Colonic mucosa (tissue), 4 donors: ENCODE results near the gene PRDX5. TPM values are rescaled to one million over a fixed set of nuclear protein-coding genes. Genes with fewer than 3 reads are reported as not detected.

ENCODE experiments used
- DNase-seq: peaks from one replicate; pipeline ENCODE4 v3.0.0-alpha.2; 2020
- H3K27ac ChIP-seq: fragments of 200-600 bp; one replicate; pipeline ENCODE4 v1.8.0; 2021
- H3K27me3 ChIP-seq: fragments of 200-600 bp; one replicate; pipeline ENCODE4 v1.8.0; 2021
- H3K36me3 ChIP-seq: fragments of 200-600 bp; one replicate; pipeline ENCODE4 v1.8.0; 2021
- H3K4me1 ChIP-seq: fragments of 200-600 bp; one replicate; pipeline ENCODE4 v1.8.0; 2021; ENCODE audit warnings: mild to moderate bottlenecking
- H3K4me3 ChIP-seq: fragments of 200-600 bp; one replicate; pipeline ENCODE4 v1.8.0; 2021
- H3K9ac ChIP-seq, 2 donors: one replicate each; pipeline ENCODE4 v1.7.0; 2013; ENCODE audit warnings: control low read depth in 2 of 2, low read depth in 2 of 2, low read length in 2 of 2
- H3K9me3 ChIP-seq: fragments of 200-600 bp; one replicate; pipeline ENCODE4 v1.8.0; 2021
- intact Hi-C: fragments of 100-400 bp; cut with DNase I; formaldehyde crosslinking; loops from one replicate; pipeline ENCODE4 v1.14.1; 2022
- total RNA-seq, 2 donors: library from RNA; stranded (reverse); fragmentation: NEBNext Ultra II Directional in 1 of 2; extraction: Animal tissue kit (Norgen Biotek cat#: 25700) in 1 of 2; gene quantifications; one replicate each; pipeline ENCODE4 v1.2.1, GENCODE V29; 2021
- TF ChIP-seq, protein P1 (sequence below): fragments of 200-600 bp; IDR thresholded peaks from one replicate; pipeline ENCODE4 v1.8.0; 2022; ENCODE audit warnings: antibody characterized with exemption, mild to moderate bottlenecking
- donor health status: healthy.
- donor health status: DM: no; HTN: no; CAD: no.
- donor health status: DM: no; HTN: no; CAD: no.

The PRDX5 gene
- total RNA-seq, 2 donors from 2014 or later: 301 to 425 TPM

DNA sequence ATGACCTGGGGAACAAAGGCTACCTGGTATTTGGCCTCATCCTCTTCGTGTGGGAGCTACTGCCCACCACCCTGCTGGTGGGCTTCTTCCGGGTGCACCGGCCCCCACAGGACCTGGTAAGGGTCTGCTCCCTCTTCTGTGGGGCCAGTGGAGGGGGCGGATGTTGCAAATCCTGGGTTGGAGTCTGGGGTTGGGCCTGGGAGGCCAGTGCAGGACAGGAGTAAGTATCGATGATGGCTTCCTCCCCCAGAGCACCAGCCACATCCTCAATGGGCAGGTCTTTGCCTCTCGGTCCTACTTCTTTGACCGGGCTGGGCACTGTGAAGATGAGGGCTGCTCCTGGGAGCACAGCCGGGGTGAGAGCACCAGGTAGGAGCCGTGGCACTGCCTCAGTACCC lies 29.6 kb upstream of the PRDX5 start:
- Histone ChIP-seq H3K36me3 (no peaks in the 10 kb centered on the region), H3K9me3 (no peaks in the 10 kb centered on the region), H3K9ac (no peak overlapping the region), H3K27me3 (peaks cover 34% of the 10 kb centered on the region), H3K27ac (no peak overlapping the region), H3K4me1 (peaks cover 11% of the 10 kb centered on the region), H3K4me3 (no peak overlapping the region)
- TF ChIP-seq, protein P1, sequence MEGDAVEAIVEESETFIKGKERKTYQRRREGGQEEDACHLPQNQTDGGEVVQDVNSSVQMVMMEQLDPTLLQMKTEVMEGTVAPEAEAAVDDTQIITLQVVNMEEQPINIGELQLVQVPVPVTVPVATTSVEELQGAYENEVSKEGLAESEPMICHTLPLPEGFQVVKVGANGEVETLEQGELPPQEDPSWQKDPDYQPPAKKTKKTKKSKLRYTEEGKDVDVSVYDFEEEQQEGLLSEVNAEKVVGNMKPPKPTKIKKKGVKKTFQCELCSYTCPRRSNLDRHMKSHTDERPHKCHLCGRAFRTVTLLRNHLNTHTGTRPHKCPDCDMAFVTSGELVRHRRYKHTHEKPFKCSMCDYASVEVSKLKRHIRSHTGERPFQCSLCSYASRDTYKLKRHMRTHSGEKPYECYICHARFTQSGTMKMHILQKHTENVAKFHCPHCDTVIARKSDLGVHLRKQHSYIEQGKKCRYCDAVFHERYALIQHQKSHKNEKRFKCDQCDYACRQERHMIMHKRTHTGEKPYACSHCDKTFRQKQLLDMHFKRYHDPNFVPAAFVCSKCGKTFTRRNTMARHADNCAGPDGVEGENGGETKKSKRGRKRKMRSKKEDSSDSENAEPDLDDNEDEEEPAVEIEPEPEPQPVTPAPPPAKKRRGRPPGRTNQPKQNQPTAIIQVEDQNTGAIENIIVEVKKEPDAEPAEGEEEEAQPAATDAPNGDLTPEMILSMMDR: no peak
- no peak for DNase-seq
- intact Hi-C loops: no loop called here

DNA sequence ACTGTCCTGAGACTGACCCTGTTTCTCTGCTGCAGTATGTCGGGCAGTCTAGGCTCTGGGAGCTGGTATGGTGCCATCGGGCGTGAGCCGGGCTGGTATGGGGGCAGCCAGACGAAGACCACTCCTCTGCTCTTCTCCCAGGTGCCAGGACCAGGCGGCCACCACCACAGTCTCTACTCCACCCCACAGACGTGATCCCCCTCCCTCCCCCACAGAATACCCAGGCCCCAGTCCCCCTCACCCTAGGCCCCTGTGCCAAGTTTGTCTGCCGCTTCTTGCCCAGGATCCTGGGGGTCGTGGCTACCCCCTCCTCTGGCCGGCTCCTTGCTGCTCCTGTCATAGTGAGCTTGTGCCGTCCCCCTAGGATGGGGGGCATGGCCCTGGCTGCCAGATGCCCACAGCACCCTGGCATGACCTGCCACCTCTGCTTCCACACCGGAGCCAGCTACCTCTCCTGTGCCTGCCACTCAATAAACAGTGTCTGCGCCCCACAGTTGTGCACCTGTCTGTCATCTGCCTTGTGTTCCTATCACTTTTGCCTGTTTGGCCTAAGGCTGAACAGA lies 28.8 kb upstream of the PRDX5 start:
- H3K4me3 ChIP-seq: no peak overlapping the region
- H3K9ac ChIP-seq: no peak overlapping the region
- H3K9me3 ChIP-seq: no peaks in the 10 kb centered on the region
- H3K27ac ChIP-seq: no peak overlapping the region
- DNase-seq: no peak
- TF ChIP-seq, protein P1: no peak
- intact Hi-C loops: no loop called here
- peaks cover 3% of the 10 kb centered on the region for H3K4me1 ChIP-seq
- H3K27me3 ChIP-seq: peaks cover 36% of the 10 kb centered on the region
- H3K36me3 ChIP-seq: no peaks in the 10 kb centered on the region

DNA sequence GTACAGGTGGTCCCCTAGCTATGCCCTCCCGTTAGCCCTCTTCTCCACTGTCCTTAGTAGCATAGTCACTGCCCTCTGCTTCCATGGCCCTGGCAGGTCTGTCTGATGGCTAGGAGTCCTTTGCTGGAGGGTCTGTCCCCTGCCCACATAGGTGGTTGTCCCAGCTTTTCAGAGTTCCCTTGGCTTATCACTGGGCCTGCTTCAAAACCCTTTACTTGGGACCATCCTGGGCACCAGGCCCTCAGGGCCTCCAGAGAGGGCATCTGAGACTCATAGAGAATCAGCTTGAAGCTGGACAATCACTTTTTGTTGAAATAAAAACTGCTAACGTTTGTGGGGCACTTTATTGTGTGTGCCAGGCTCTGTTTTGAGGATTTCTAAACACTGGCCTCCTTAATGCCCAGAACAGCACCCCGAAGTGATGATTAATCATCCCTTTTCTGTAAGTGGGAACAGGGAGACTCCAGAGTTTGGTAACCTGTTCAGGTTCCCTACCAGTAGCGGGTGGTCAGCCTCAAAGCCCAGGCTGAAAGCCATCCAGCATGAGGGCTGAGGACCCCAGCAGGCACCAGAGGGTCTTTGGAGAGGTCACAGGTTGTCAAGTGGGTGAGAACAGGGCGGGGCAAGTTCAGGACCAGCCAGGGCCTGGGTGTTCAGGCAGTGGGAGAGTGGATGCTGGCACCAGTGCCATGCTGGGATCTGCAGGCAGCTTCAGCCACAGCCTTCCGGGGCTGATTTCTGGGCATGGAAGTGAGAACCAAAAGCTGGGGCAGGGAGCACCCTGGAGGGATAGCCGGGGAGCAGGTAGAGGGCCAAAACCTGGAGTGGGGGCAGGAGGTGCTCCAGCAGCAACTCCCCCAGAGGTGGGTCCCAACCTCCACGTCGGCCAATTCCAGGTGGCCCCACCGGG lies 27.3 kb upstream of the PRDX5 start:
- Histone ChIP-seq H3K9me3 (no peaks in the 10 kb centered on the region), H3K4me1 (peaks cover 3% of the 10 kb centered on the region), H3K4me3 (no peak overlapping the region), H3K27ac (no peak overlapping the region), H3K27me3 (peaks cover 44% of the 10 kb centered on the region), H3K36me3 (no peaks in the 10 kb centered on the region), H3K9ac (no peak overlapping the region)
- DNase-seq: no peak
- intact Hi-C loops: no loop called here
- TF ChIP-seq, protein P1: no peak

DNA sequence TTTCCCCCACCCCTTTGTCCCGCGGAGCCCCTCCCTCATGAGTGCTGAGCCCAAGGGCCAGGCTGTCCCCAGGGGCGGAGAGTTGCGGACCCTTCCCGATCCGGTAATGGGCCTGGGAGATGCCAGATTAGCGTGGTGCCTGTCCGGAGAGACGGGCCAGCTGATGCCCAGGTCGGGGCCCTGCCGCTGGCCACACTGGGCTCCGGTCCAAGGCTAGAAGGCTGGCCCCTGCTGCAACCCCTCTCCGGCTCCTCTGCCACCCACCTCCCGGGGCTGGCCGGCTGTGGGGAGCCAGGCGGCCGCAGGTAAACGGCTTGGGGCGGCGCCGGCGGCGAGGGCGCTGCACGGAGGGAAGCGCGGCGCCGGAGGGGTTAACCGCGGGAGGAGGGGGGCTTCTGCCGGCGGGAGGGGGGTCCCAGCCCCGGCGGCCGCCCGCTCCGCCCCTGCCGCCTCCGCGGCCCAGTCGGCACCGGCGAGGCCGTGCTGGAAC lies 26.6 kb upstream of the PRDX5 start, which contains the start of gene KCNK4:
Gene KCNK4, plus strand, starts transcription at position 41 of the 490 bp plus-strand sequence. CDS start 1,717 bp downstream, outside the sequence.
- intact Hi-C loops: no loop called here
- Histone ChIP-seq H3K4me3 (peak within 1 kb of the TSS; percentile 19), H3K36me3 (no peaks in the 10 kb centered on the region), H3K27ac (no peak within 1 kb of the TSS), H3K9ac (peak within 1 kb of the TSS in 1 of 2 donors; percentile 43), H3K4me1 (peaks cover 3% of the 10 kb centered on the region), H3K9me3 (no peaks in the 10 kb centered on the region), H3K27me3 (peaks cover 51% of the 10 kb centered on the region)
- no peak for DNase-seq
- TF ChIP-seq, protein P1: no peak

DNA sequence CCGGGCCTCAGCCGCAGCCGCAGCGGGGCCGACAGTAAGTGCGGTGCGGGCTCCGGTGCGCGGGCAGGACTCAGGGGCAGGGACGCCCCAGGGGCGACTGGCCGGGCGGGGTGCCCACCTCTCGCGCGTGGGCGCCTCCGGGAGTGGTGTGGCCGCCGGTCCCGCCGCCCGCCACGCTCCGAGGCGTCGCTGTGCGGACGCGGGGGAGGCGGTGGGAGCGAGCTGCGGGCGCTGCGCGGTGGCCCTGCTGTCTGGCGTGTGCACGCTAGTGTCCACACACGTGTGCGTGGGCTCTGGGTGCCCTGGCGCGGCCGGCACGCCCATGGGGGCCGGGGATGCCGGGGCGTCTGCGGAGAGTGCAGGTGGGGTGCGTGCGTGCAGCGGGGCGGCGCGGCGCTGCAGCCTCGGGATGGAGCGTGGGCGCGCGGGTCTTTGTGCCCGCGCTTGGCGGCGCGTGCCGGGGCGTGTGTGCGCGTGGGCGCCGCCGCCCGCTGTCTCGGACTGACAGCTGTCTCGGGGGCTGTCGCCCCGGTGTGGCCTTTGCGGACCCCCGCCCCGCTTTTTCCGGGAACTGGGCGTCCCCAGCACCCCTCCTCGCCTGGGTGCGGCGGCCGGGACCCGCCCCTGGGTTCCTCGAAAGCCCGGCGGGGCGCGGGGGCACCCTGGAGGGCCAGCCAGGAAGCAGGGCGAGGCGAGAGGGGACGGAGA lies 26.0 kb upstream of the PRDX5 start:
- DNase-seq: no peak
- intact Hi-C loops: no loop called here
- no peaks in the 10 kb centered on the region for H3K9me3 ChIP-seq
- no peaks in the 10 kb centered on the region for H3K36me3 ChIP-seq
- H3K9ac ChIP-seq: peak overlapping the region in 1 of 2 donors; percentile 43
- H3K27ac ChIP-seq: no peak overlapping the region
- TF ChIP-seq, protein P1: no peak
- peak overlapping the region; percentile 19 for H3K4me3 ChIP-seq
- peaks cover 3% of the 10 kb centered on the region for H3K4me1 ChIP-seq
- H3K27me3 ChIP-seq: peaks cover 57% of the 10 kb centered on the region
